Endodermal cell (in vitro differentiated cells): ENCODE results near the gene CEMP1. TPM values are rescaled to one million over a fixed set of nuclear protein-coding genes. Genes with fewer than 3 reads are reported as not detected.

Experiments used
- DNase-seq: peaks from one replicate; pipeline ENCODE4 v3.0.0-alpha.2; 2017
- H3K27ac ChIP-seq: 2 replicates; pipeline ENCODE4 v1.5.1; 2013; ENCODE audit warnings: mild to moderate bottlenecking, low read depth, low read length, moderate library complexity
- H3K27me3 ChIP-seq: 2 replicates; pipeline ENCODE4 v1.6.1; 2013; ENCODE audit warnings: mild to moderate bottlenecking, low read length, moderate library complexity; ENCODE audit not compliant: insufficient read depth, control insufficient read depth, poor library complexity, severe bottlenecking
- H3K36me3 ChIP-seq: 2 replicates; pipeline ENCODE4 v1.7.0; 2013; ENCODE audit warnings: mild to moderate bottlenecking, low read length, moderate library complexity; ENCODE audit not compliant: control insufficient read depth, insufficient read depth
- H3K4me1 ChIP-seq: one replicate; pipeline ENCODE4 v1.7.0; 2013; ENCODE audit warnings: low read length; ENCODE audit not compliant: control insufficient read depth, insufficient read depth
- H3K4me3 ChIP-seq: 2 replicates; pipeline ENCODE4 v1.5.1; 2013; ENCODE audit warnings: mild to moderate bottlenecking, low read length, moderate library complexity
- H3K9ac ChIP-seq: 2 replicates; pipeline ENCODE4 v1.6.1; 2013; ENCODE audit warnings: mild to moderate bottlenecking, low read length, moderate library complexity; ENCODE audit not compliant: poor library complexity, severe bottlenecking; ENCODE audit errors: extremely low read depth
- H3K9me3 ChIP-seq: 2 replicates; pipeline ENCODE4 v1.6.1; 2013; ENCODE audit warnings: mild to moderate bottlenecking, low read length, moderate library complexity; ENCODE audit not compliant: control insufficient read depth
- H3K27ac Mint-ChIP-seq: 2 replicates; pipeline ENCODE4 v1.8.0; 2020; ENCODE audit warnings: mixed read lengths
- H3K27me3 Mint-ChIP-seq: 2 replicates; pipeline ENCODE4 v1.8.0; 2021; ENCODE audit warnings: mild to moderate bottlenecking, mixed read lengths; ENCODE audit not compliant: insufficient read depth
- H3K36me3 Mint-ChIP-seq: 2 replicates; pipeline ENCODE4 v1.8.0; 2020; ENCODE audit warnings: low read depth, mixed read lengths
- H3K4me1 Mint-ChIP-seq: 2 replicates; pipeline ENCODE4 v1.8.0; 2020; ENCODE audit warnings: mixed read lengths
- H3K4me3 Mint-ChIP-seq: 2 replicates; pipeline ENCODE4 v1.8.0; 2020; ENCODE audit warnings: mild to moderate bottlenecking, moderate library complexity, mixed read lengths
- H3K9me3 Mint-ChIP-seq: 2 replicates; pipeline ENCODE4 v1.8.0; 2020; ENCODE audit warnings: mild to moderate bottlenecking, mixed read lengths
- CTCF ChIP-seq: fragments of 200-600 bp; sonication (generic); conservative IDR thresholded peaks from 2 replicates; pipeline ENCODE4 v1.5.0; 2021; ENCODE audit warnings: antibody characterized with exemption, mild to moderate bottlenecking
- WGBS, 2 experiments: methylation state at CpG; one replicate each; pipeline versions ENCODE4 v1.1.5 to v1.1.7; 2013; ENCODE audit warnings: missing lambda C conversion rate in 2 of 2, mixed read lengths in 1 of 2; ENCODE audit not compliant: insufficient coverage in 1 of 2, insufficient read length in 1 of 2; 5-methylcytosine and 5-hydroxymethylcytosine counted together
- total RNA-seq, 2 donors: library from RNA; stranded (reverse); fragmentation: NEBNext Ultra II Directional in 1 of 2; extraction: Animal tissue kit (Norgen Biotek cat#: 25700) in 1 of 2; gene quantifications; 2 replicates in 1 of 2; 3 replicates in 1 of 2; pipeline ENCODE4 v1.2.1, GENCODE V29; 2021

The CEMP1 gene
- total RNA-seq, 2 donors from 2014 or later, result 0.24 TPM; not detected in 1

DNA sequence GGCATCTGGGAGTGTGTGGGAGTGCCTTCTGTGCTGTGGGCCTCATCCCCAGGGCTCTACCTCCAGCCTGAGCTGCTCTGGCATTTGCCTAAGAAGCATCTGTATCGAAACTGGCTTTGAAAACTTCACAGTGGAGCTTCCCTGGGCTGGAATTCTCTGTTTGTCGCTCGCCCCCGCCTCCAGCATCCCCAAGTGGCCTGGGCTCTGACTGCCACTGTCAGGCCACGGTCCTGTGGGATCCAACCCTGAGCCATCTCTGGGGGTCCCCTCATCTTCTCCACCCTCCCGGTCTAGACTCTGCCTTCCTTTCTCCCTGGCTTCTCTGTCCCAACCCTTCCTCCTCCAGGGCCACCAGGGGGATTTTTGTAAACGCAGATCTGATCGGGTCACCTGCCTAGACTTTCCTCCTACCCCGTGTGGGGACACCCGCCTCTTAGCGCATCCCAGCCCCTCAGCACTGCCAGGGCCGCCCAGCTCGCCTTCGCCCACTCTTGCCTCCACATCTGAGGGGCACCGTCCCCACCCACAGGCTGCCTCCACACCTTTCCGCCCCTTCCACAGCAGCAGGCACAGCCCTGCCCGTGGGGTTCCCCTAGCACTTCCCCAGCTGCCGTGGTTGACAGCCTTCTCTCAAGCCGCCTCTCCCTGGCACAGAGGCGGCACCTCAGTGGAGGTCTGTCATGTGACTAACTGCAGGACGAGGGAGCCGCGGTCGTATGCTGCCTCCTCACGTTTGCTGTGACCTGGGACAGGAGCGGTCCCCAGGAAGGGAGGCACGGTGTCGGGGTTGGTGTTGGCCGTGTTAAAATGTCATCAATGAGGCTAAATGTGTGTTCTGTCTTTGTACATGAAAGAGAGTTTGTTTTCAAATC is 44.3 kb downstream of the CEMP1 start:
- H3K27ac Mint-ChIP-seq, result peak overlapping the region; percentile 16
- peak; percentile 19 for TF ChIP-seq CTCF

DNA sequence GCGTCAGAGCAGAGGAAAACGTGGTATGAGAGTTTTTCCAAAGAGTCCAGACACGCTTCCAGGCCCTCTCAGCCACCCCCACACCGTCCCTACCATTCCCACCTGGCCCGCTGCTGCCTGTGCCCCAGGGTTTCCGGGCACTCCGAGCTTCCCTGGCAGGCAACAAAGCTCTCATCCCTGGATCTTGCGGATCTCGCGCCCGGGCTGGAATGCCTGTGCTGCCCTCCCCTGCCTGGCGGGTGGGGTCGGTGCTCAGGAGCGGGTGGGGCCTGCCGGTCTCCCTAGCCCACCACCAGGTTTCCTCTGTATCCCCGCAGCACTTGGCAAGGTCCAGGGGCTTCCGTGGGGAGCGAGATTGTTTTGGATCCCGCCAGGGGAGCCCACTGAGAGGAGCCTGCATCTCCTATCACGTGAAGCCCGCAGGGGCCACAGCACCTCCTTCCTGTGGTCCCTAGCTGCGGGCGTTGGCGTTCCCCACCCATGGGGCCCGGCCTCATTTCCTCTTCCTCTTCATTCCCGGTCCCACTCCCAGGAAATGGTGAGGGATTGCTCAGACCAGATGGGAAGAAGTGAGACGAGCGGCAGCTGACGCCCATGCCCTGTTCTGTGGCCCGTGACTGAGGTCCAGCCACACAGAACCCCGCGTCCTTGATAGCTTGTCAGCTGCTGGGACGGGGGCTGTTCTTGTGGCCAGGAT is 45.2 kb downstream of the CEMP1 start:
- Histone ChIP-seq H3K4me1 (no peaks in the 10 kb centered on the region), H3K27ac (no peak overlapping the region), H3K36me3 (no peaks in the 10 kb centered on the region), H3K9ac (no peak overlapping the region), H3K4me3 (no peak overlapping the region), H3K9me3 (no peaks in the 10 kb centered on the region), H3K27me3 (no peaks in the 10 kb centered on the region)
- 91 to 97% methylated on average over 22 to 33 of the region's 33 CpGs for WGBS, 2 experiments
- DNase-seq, result no peak
- no peaks in the 10 kb centered on the region for H3K36me3 Mint-ChIP-seq
- H3K4me3 Mint-ChIP-seq, result no peak overlapping the region
- H3K4me1 Mint-ChIP-seq, result peaks cover 3% of the 10 kb centered on the region
- no peaks in the 10 kb centered on the region for H3K27me3 Mint-ChIP-seq
- H3K9me3 Mint-ChIP-seq, result no peaks in the 10 kb centered on the region
- H3K27ac Mint-ChIP-seq, result no peak overlapping the region
- TF ChIP-seq CTCF, result no peak

More for the DNA sequence above, 44.3 kb downstream of the CEMP1 start:
- Histone ChIP-seq H3K4me3 (no peak overlapping the region), H3K36me3 (no peaks in the 10 kb centered on the region), H3K27ac (peak overlapping the region; percentile 24), H3K4me1 (no peaks in the 10 kb centered on the region), H3K9ac (no peak overlapping the region), H3K9me3 (no peaks in the 10 kb centered on the region), H3K27me3 (no peaks in the 10 kb centered on the region)
- Mint-ChIP-seq H3K36me3 (no peaks in the 10 kb centered on the region), H3K4me3 (no peak overlapping the region), H3K27me3 (no peaks in the 10 kb centered on the region), H3K4me1 (peaks cover 3% of the 10 kb centered on the region), H3K9me3 (no peaks in the 10 kb centered on the region)
- DNase-seq, result no peak
- WGBS, 2 experiments, result 81 to 89% methylated on average over 18 to 29 of the region's 29 CpGs

DNA sequence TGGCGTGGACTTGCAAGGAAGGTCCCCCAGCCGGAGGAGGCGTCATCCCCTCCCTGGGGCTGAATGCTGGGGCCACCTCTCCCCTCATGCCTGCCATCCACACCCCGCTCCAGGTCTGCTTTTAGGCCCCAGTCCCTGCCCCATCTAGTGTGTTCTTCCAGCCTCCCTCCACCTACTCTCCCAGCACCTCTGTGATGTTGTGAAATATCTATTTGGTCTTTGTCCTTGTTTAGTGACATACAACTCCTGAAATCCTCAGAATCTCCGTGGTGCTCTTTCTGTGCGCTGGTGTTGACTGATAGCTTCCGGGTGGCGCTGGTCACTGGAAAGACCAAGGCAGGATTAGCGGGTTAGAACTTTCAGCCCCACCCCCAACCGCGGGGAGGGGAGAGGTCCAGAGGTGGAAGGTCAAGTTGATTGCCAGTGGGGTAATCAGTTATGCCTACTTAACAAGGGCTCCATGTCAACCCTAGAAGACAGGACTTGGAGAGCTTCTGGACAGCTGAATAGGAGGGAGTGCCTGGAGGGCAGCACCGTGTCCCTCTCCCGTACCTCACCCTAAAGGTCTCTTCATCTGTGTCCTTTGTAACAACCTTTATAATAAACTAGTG is 46.2 kb downstream of the CEMP1 start:
- DNase-seq, result no peak
- H3K4me3 ChIP-seq, result no peak overlapping the region
- no peaks in the 10 kb centered on the region for H3K36me3 ChIP-seq
- WGBS, 2 experiments, result 95 to 100% methylated on average over 8 to 13 of the region's 13 CpGs
- Mint-ChIP-seq H3K27ac (peak overlapping the region; percentile 10), H3K4me3 (no peak overlapping the region), H3K9me3 (no peaks in the 10 kb centered on the region), H3K27me3 (no peaks in the 10 kb centered on the region), H3K4me1 (peaks cover 3% of the 10 kb centered on the region), H3K36me3 (no peaks in the 10 kb centered on the region)
- no peak overlapping the region for H3K27ac ChIP-seq
- H3K9me3 ChIP-seq, result no peaks in the 10 kb centered on the region
- H3K9ac ChIP-seq, result no peak overlapping the region
- no peaks in the 10 kb centered on the region for H3K27me3 ChIP-seq
- H3K4me1 ChIP-seq, result no peaks in the 10 kb centered on the region
- no peak for TF ChIP-seq CTCF
